SK-N-SH treated with all-trans-retinoic acid at 6 μM for 48 hours (cell line): ENCODE data around the gene STRBP.

ENCODE experiments used
- ARNTL ChIP-seq: fragments of 450-650 bp; formaldehyde crosslinking; IDR thresholded peaks from 2 replicates; pipeline ENCODE4 v1.5.0; 2020; ENCODE audit warnings: low read depth, mild to moderate bottlenecking, moderate library complexity, borderline replicate concordance
- BACH2 ChIP-seq: fragments of 250-450 bp; sonication (Bioruptor Pico); IDR thresholded peaks from 2 replicates; pipeline ENCODE4 v1.9.0; 2021; ENCODE audit warnings: mild to moderate bottlenecking, borderline replicate concordance
- CREB5 ChIP-seq: fragments of 250-450 bp; sonication (Bioruptor Pico); IDR thresholded peaks from 2 replicates; pipeline ENCODE4 v1.5.1; 2020; ENCODE audit warnings: low read depth, mild to moderate bottlenecking, moderate library complexity
- CSDC2 ChIP-seq: fragments of 250-450 bp; sonication (Bioruptor Pico); IDR thresholded peaks from 2 replicates; pipeline ENCODE4 v1.5.0; 2020; ENCODE audit warnings: mild to moderate bottlenecking, moderate library complexity
- CSRNP3 ChIP-seq: fragments of 250-450 bp; sonication (Bioruptor Pico); IDR thresholded peaks from 2 replicates; pipeline ENCODE4 v1.5.1; 2021; ENCODE audit warnings: mild to moderate bottlenecking, moderate library complexity
- OSR1 ChIP-seq: fragments of 250-450 bp; sonication (Bioruptor Pico); IDR thresholded peaks from 2 replicates; pipeline ENCODE4 v1.8.0; 2022; ENCODE audit warnings: moderate library complexity, mild to moderate bottlenecking, inconsistent platforms
- PATZ1 ChIP-seq: fragments of 250-450 bp; sonication (Bioruptor Pico); IDR thresholded peaks from 2 replicates; pipeline ENCODE4 v1.8.0; 2020; ENCODE audit warnings: mild to moderate bottlenecking, moderate library complexity, borderline replicate concordance
- RARB ChIP-seq: fragments of 250-450 bp; sonication (Bioruptor Pico); IDR thresholded peaks from 2 replicates; pipeline ENCODE4 v1.8.0; 2021; ENCODE audit warnings: mild to moderate bottlenecking, moderate library complexity
- TCF4 ChIP-seq: fragments of 250-450 bp; sonication (Bioruptor Pico); IDR thresholded peaks from 2 replicates; pipeline ENCODE4 v1.8.0; 2021; ENCODE audit warnings: mild to moderate bottlenecking, moderate library complexity, borderline replicate concordance
- TOX ChIP-seq: fragments of 250-450 bp; sonication (Bioruptor Pico); IDR thresholded peaks from 2 replicates; pipeline ENCODE4 v1.8.0; 2021; ENCODE audit warnings: mild to moderate bottlenecking, moderate library complexity, borderline replicate concordance
- TSHZ2 ChIP-seq: fragments of 250-450 bp; sonication (Bioruptor Pico); IDR thresholded peaks from 2 replicates; pipeline ENCODE4 v1.5.0; 2020; ENCODE audit warnings: mild to moderate bottlenecking, moderate library complexity
- ZFP3 ChIP-seq: fragments of 250-450 bp; sonication (Bioruptor Pico); IDR thresholded peaks from 2 replicates; pipeline ENCODE4 v1.5.0; 2020; ENCODE audit warnings: mild to moderate bottlenecking, moderate library complexity
- ZNF565 ChIP-seq: fragments of 450-650 bp; formaldehyde crosslinking; conservative IDR thresholded peaks from 2 replicates; pipeline ENCODE4 v1.5.0; 2020; ENCODE audit warnings: low read depth, mild to moderate bottlenecking, moderate library complexity
- ZNF8 ChIP-seq: fragments of 450-650 bp; formaldehyde crosslinking; IDR thresholded peaks from 2 replicates; pipeline ENCODE4 v1.5.0; 2020; ENCODE audit warnings: mild to moderate bottlenecking, moderate library complexity

- TF ChIP-seq RARB (CRISPR knock-in tag) (no peak), OSR1 (CRISPR knock-in tag) (no peak), CREB5 (CRISPR knock-in tag) (no peak), CSRNP3 (no peak), ZNF565 (no peak), ZFP3 (CRISPR knock-in tag) (no peak), PATZ1 (CRISPR knock-in tag) (no peak), TOX (CRISPR knock-in tag) (no peak), CSDC2 (CRISPR knock-in tag) (no peak), TCF4 (CRISPR knock-in tag) (no peak), ZNF8 (CRISPR knock-in tag) (no peak), BACH2 (CRISPR knock-in tag) (no peak), ARNTL (CRISPR knock-in tag) (no peak), TSHZ2 (CRISPR knock-in tag) (no peak)
Observed at GRCh38 chr9:123310551-123311249, 42.3 kb upstream of the STRBP start.
